ENCODE data around the gene SCARB2.

GRCh38 chr4:76206222-76206942 lies 7.2 kb downstream of the SCARB2 start:
- TF ChIP-seq CREB1 (IDR thresholded peaks at IDR 0.05; ENCODE audit: low read depth) (no peak), MAX (IDR thresholded peaks at IDR 0.05) (no peak), NFIC (IDR thresholded peaks at IDR 0.05) (no peak), RAD21 (IDR thresholded peaks at IDR 0.05; ENCODE audit: low read depth) (no peak), YY1 (IDR thresholded peaks at IDR 0.05; ENCODE audit: low read depth) (no peak), ZBTB7A (IDR thresholded peaks at IDR 0.05; ENCODE audit: low read depth) (no peak), REST (IDR thresholded peaks at IDR 0.05; ENCODE audit: low read depth) (no peak), EP300 (IDR thresholded peaks at IDR 0.05; ENCODE audit: borderline replicate concordance) (no peak)
